K562 (cell line): ENCODE results near the gene NKAIN1. TPM values are rescaled to one million over a fixed set of nuclear protein-coding genes. Genes with fewer than 3 reads are reported as not detected.

Experiments used
- BCOR ChIP-seq: fragments of 450-650 bp; IDR thresholded peaks from 2 replicates; pipeline ENCODE4 v1.6.1; 2016
- CCAR2 ChIP-seq: fragments of 200-400 bp; formaldehyde crosslinking; IDR thresholded peaks from 2 replicates; pipeline ENCODE4 v1.6.1; 2017; ENCODE audit warnings: mild to moderate bottlenecking, low read depth, low read length
- GABPB2 ChIP-seq: fragments of 250-450 bp; sonication (Bioruptor Pico); conservative IDR thresholded peaks from 2 replicates; pipeline ENCODE4 v1.5.1; 2021; ENCODE audit warnings: mild to moderate bottlenecking
- KDM2B ChIP-seq: fragments of 250-450 bp; sonication (Bioruptor Pico); IDR thresholded peaks from 2 replicates; pipeline ENCODE4 v1.8.0; 2021; ENCODE audit warnings: mild to moderate bottlenecking, moderate library complexity
- KLF1 ChIP-seq: fragments of 450-650 bp; IDR thresholded peaks from 2 replicates; pipeline ENCODE4 v1.6.1; 2016; ENCODE audit warnings: missing genetic modification characterization, missing compliant biosample characterization
- KLF13 ChIP-seq: fragments of 450-650 bp; IDR thresholded peaks from 2 replicates; pipeline ENCODE4 v1.6.1; 2016; ENCODE audit warnings: missing genetic modification characterization, low read depth, mild to moderate bottlenecking, missing compliant biosample characterization, moderate library complexity, borderline replicate concordance
- MEF2D ChIP-seq: conservative IDR thresholded peaks from 2 replicates; pipeline ENCODE4 v1.6.1; 2016; ENCODE audit warnings: low read depth, missing genetic modification characterization, missing compliant biosample characterization
- MEIS2 ChIP-seq: fragments of 450-650 bp; IDR thresholded peaks from 2 replicates; pipeline ENCODE4 v1.6.1; 2014; ENCODE audit warnings: mild to moderate bottlenecking; ENCODE audit not compliant: partially characterized antibody
- NR3C1 ChIP-seq: sonication (generic); formaldehyde crosslinking; IDR thresholded peaks from 2 replicates; pipeline ENCODE4 v1.8.1; 2022; ENCODE audit warnings: missing genetic modification reagents
- RBM22 ChIP-seq: fragments of 200-400 bp; formaldehyde crosslinking; IDR thresholded peaks from 2 replicates; pipeline ENCODE4 v1.6.1; 2018; ENCODE audit warnings: low read length, low read depth; ENCODE audit not compliant: poor library complexity, severe bottlenecking
- SFPQ ChIP-seq: fragments of 200-400 bp; formaldehyde crosslinking; IDR thresholded peaks from 2 replicates; pipeline ENCODE4 v1.6.1; 2017; ENCODE audit warnings: mild to moderate bottlenecking, low read depth, low read length, moderate library complexity
- SMARCE1 ChIP-seq: fragments of 450-650 bp; IDR thresholded peaks from 2 replicates; pipeline ENCODE4 v1.7.1; 2016; ENCODE audit warnings: mild to moderate bottlenecking
- TEAD4 ChIP-seq, 2 experiments: sonication (generic) in 1 of 2; formaldehyde crosslinking in 1 of 2; IDR thresholded peaks; 2 replicates each; pipeline versions ENCODE4 v1.6.1 to v1.8.0; 2012 to 2022; ENCODE audit warnings: borderline replicate concordance in 1 of 2, inconsistent platforms in 1 of 2, low read length in 1 of 2, mild to moderate bottlenecking in 1 of 2, missing genetic modification reagents in 1 of 2
- TFAP4 ChIP-seq: sonication (generic); formaldehyde crosslinking; IDR thresholded peaks from 2 replicates; pipeline ENCODE4 v1.8.0; 2022; ENCODE audit warnings: missing genetic modification reagents, mild to moderate bottlenecking, moderate library complexity, borderline replicate concordance
- USF2 ChIP-seq: sonication (generic); formaldehyde crosslinking; IDR thresholded peaks from 2 replicates; pipeline ENCODE4 v1.5.0; 2020; ENCODE audit warnings: missing genetic modification reagents
- YBX1 ChIP-seq: fragments of 450-650 bp; IDR thresholded peaks from 2 replicates; pipeline ENCODE4 v1.7.1; 2016; ENCODE audit warnings: mild to moderate bottlenecking
- ZNF511 ChIP-seq: sonication (generic); formaldehyde crosslinking; IDR thresholded peaks from 2 replicates; pipeline ENCODE4 v1.8.0; 2022; ENCODE audit warnings: mild to moderate bottlenecking, missing genetic modification reagents
- polyA plus RNA-seq, 8 experiments: library from polyadenylated mRNA; depleted of rRNA in 4 of 8; stranded (reverse) in 5 of 8; unstranded in 3 of 8; fragments of >200 nt; fragmentation: Nextera tagmentation in 2 of 8; fragmentation: Illumina TruSeq in 1 of 8; extraction: Ambion mirVana in 2 of 8; extraction: Trizol in 1 of 8; gene quantifications; 2 replicates each; pipeline versions ENCODE4 v1.2.1 to v1.2.3, GENCODE V29; 2011 to 2014; ENCODE audit warnings: inconsistent platforms in 1 of 8, missing spikeins in 1 of 8
- total RNA-seq, 7 experiments: library from RNA; depleted of rRNA in 6 of 7; stranded (reverse); fragments of >200 nt in 6 of 7; fragmentation: Illumina TruSeq in 2 of 7; extraction: Trizol in 2 of 7; gene quantifications; 2 replicates each; pipeline versions ENCODE4 v1.2.1 to v1.2.3, GENCODE V29; 2011 to 2021; ENCODE audit warnings: low replicate concordance in 1 of 7
- TF ChIP-seq, protein P1 (sequence below): fragments of 450-650 bp; IDR thresholded peaks from 2 replicates; pipeline ENCODE4 v1.6.1; 2016
- TF ChIP-seq, protein P2 (sequence below), 2 experiments: fragments of 200-800 bp in 1 of 2; sonication (Bioruptor generic) in 1 of 2; sonication (generic) in 1 of 2; formaldehyde crosslinking in 1 of 2; IDR thresholded peaks in 1 of 2; conservative IDR thresholded peaks in 1 of 2; 2 replicates each; pipeline versions ENCODE4 v1.5.0 to v1.6.1; 2016 to 2020; ENCODE audit warnings: missing compliant biosample characterization in 1 of 2, missing genetic modification characterization in 1 of 2, missing genetic modification reagents in 1 of 2
- TF ChIP-seq, protein P3 (sequence below): fragments of 250-450 bp; sonication (Bioruptor Pico); IDR thresholded peaks from 2 replicates; pipeline ENCODE4 v1.4.0; 2020; ENCODE audit warnings: mild to moderate bottlenecking, moderate library complexity

NKAIN1 gene
- total and polyA plus RNA-seq, 9 of the 15 experiments (the other 6 are each of a cell fraction or from before 2014, with no cell fraction given), result 0.03 to 0.22 (median 0.04) TPM; not detected in 3

GRCh38 chr1:31182352-31182751 is 57.3 kb downstream of the NKAIN1 start (continued):
- TF ChIP-seq, protein P1, sequence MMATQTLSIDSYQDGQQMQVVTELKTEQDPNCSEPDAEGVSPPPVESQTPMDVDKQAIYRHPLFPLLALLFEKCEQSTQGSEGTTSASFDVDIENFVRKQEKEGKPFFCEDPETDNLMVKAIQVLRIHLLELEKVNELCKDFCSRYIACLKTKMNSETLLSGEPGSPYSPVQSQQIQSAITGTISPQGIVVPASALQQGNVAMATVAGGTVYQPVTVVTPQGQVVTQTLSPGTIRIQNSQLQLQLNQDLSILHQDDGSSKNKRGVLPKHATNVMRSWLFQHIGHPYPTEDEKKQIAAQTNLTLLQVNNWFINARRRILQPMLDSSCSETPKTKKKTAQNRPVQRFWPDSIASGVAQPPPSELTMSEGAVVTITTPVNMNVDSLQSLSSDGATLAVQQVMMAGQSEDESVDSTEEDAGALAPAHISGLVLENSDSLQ, result no peak
- peak; percentile 98 for TF ChIP-seq TFAP4 (CRISPR knock-in tag)
- TF ChIP-seq MEIS2, result no peak
- peak; percentile 99 for TF ChIP-seq ZNF511 (CRISPR knock-in tag)
- no peak for TF ChIP-seq KLF1 (tag)
- TF ChIP-seq TEAD4 (IDR thresholded peaks at IDR 0.05; ENCODE audit: low read length), result no peak
- no peak for TF ChIP-seq TEAD4 (CRISPR knock-in tag; IDR thresholded peaks at IDR 0.05; ENCODE audit: borderline replicate concordance)
- TF ChIP-seq BCOR, result no peak
- no peak for TF ChIP-seq YBX1
- TF ChIP-seq RBM22, result no peak
- no peak for TF ChIP-seq MEF2D (tag)
- TF ChIP-seq, protein P2, sequence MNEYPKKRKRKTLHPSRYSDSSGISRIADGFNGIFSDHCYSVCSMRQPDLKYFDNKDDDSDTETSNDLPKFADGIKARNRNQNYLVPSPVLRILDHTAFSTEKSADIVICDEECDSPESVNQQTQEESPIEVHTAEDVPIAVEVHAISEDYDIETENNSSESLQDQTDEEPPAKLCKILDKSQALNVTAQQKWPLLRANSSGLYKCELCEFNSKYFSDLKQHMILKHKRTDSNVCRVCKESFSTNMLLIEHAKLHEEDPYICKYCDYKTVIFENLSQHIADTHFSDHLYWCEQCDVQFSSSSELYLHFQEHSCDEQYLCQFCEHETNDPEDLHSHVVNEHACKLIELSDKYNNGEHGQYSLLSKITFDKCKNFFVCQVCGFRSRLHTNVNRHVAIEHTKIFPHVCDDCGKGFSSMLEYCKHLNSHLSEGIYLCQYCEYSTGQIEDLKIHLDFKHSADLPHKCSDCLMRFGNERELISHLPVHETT (CRISPR knock-in tag; conservative IDR thresholded peaks at IDR 0.05 in 1 of 2, IDR thresholded peaks at IDR 0.05 in 1 of 2), result no peak
- no peak for TF ChIP-seq GABPB2 (CRISPR knock-in tag)
- TF ChIP-seq NR3C1 (CRISPR knock-in tag), result peak; percentile 79; the same call in 1 of the 2 replicates
- no peak for TF ChIP-seq CCAR2
- TF ChIP-seq SMARCE1, result no peak
- no peak for TF ChIP-seq KLF13 (tag)
- TF ChIP-seq SFPQ, result no peak
- TF ChIP-seq, protein P3, sequence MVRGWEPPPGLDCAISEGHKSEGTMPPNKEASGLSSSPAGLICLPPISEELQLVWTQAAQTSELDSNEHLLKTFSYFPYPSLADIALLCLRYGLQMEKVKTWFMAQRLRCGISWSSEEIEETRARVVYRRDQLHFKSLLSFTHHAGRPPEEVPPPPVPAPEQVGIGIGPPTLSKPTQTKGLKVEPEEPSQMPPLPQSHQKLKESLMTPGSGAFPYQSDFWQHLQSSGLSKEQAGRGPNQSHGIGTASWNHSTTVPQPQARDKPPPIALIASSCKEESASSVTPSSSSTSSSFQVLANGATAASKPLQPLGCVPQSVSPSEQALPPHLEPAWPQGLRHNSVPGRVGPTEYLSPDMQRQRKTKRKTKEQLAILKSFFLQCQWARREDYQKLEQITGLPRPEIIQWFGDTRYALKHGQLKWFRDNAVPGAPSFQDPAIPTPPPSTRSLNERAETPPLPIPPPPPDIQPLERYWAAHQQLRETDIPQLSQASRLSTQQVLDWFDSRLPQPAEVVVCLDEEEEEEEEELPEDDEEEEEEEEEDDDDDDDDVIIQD (CRISPR knock-in tag), result no peak
- no peak for TF ChIP-seq USF2 (CRISPR knock-in tag)
- no peak for TF ChIP-seq KDM2B (CRISPR knock-in tag)
